ENCODE data around the gene STIP1. TPM values are rescaled to one million over a fixed set of nuclear protein-coding genes. Genes with fewer than 3 reads are reported as not detected.
A peak's percentile ranks its signal among the peaks of the same experiment; 100 is the strongest.

STIP1 gene
- total RNA-seq, 1 donor from 2014 or later = 200 TPM

- H3K4me3 ChIP-seq (ENCODE audit: insufficient read depth, low read depth, low read length) = no peak overlapping the region
- no peaks in the 10 kb centered on the region for H3K4me1 ChIP-seq (ENCODE audit: insufficient read depth, low read length)
- H3K4me2 ChIP-seq (ENCODE audit: low read length) = peak overlapping the region; percentile 51
- no peak overlapping the region for H3K9ac ChIP-seq (ENCODE audit: low read length)
- H3K27me3 ChIP-seq (ENCODE audit: insufficient read depth, low read length) = peaks cover 7% of the 10 kb centered on the region
- FAIRE-seq (no peak), DNase-seq (ENCODE audit: low read depth) (no peak)
- peak overlapping the region; percentile 72 for H2AFZ ChIP-seq (ENCODE audit: low read depth, low read length)
- Mint-ChIP-seq H3K9me3 (ENCODE audit: unreplicated experiment) (peaks cover 1% of the 10 kb centered on the region), H3K36me3 (ENCODE audit: low read depth, unreplicated experiment) (no peaks in the 10 kb centered on the region), H3K27me3 (ENCODE audit: low read depth, unreplicated experiment) (peaks cover 46% of the 10 kb centered on the region), H3K4me3 (ENCODE audit: unreplicated experiment) (no peak overlapping the region), H3K4me1 (ENCODE audit: low read depth, unreplicated experiment) (no peaks in the 10 kb centered on the region), H3K27ac (ENCODE audit: unreplicated experiment) (no peak overlapping the region)
- no peaks in the 10 kb centered on the region for H3K9me3 ChIP-seq (ENCODE audit: insufficient read depth, low read depth, low read length)
- H3K27ac ChIP-seq (ENCODE audit: low read depth, low read length) = no peak overlapping the region
- no peaks in the 10 kb centered on the region for H3K36me3 ChIP-seq (ENCODE audit: insufficient read depth, low read length)
- peaks cover 23% of the 10 kb centered on the region for H4K20me1 ChIP-seq (ENCODE audit: insufficient read depth, low read length)
- TF ChIP-seq CTCF (IDR thresholded peaks at IDR 0.05; ENCODE audit: insufficient read depth, low read depth, low read length) (peak; percentile 81), EZH2 (IDR thresholded peaks at IDR 0.05; ENCODE audit: insufficient read depth, low read length) (no peak)
- H3K79me2 ChIP-seq (ENCODE audit: insufficient read depth, low read length) = no peaks in the 10 kb centered on the region
These were observed 32.9 kb upstream of the STIP1 start for GRCh38 chr11:64152841-64153691.

GRCh38 chr11:64153812-64154211, 32.2 kb upstream of the STIP1 start:
- peaks cover 2% of the 10 kb centered on the region for H3K36me3 Mint-ChIP-seq (ENCODE audit: low read depth, unreplicated experiment)
- TF ChIP-seq CTCF (IDR thresholded peaks at IDR 0.05; ENCODE audit: insufficient read depth, low read depth, low read length) (no peak), EZH2 (IDR thresholded peaks at IDR 0.05; ENCODE audit: insufficient read depth, low read length) (no peak)
- Histone ChIP-seq H3K4me1 (ENCODE audit: insufficient read depth, low read length) (no peaks in the 10 kb centered on the region), H3K4me3 (ENCODE audit: insufficient read depth, low read depth, low read length) (no peak overlapping the region), H2AFZ (ENCODE audit: low read depth, low read length) (no peak overlapping the region), H3K9me3 (ENCODE audit: insufficient read depth, low read depth, low read length) (no peaks in the 10 kb centered on the region), H3K27ac (ENCODE audit: low read depth, low read length) (no peak overlapping the region), H3K4me2 (ENCODE audit: low read length) (no peak overlapping the region), H3K36me3 (ENCODE audit: insufficient read depth, low read length) (no peaks in the 10 kb centered on the region), H4K20me1 (ENCODE audit: insufficient read depth, low read length) (peaks cover 21% of the 10 kb centered on the region), H3K9ac (ENCODE audit: low read length) (no peak overlapping the region), H3K79me2 (ENCODE audit: insufficient read depth, low read length) (no peaks in the 10 kb centered on the region), H3K27me3 (ENCODE audit: insufficient read depth, low read length) (peaks cover 7% of the 10 kb centered on the region)
- H3K9me3 Mint-ChIP-seq (ENCODE audit: unreplicated experiment) = peaks cover 1% of the 10 kb centered on the region
- DNase-seq (ENCODE audit: low read depth) = no peak
- peaks cover 44% of the 10 kb centered on the region for H3K27me3 Mint-ChIP-seq (ENCODE audit: low read depth, unreplicated experiment)
- no peaks in the 10 kb centered on the region for H3K4me1 Mint-ChIP-seq (ENCODE audit: low read depth, unreplicated experiment)
- no peak for FAIRE-seq
- H3K27ac Mint-ChIP-seq (ENCODE audit: unreplicated experiment) = no peak overlapping the region
- H3K4me3 Mint-ChIP-seq (ENCODE audit: unreplicated experiment) = no peak overlapping the region

Measured in astrocyte (in vitro differentiated cells and primary cell).